NB4 (cell line): ENCODE measurements around the gene ENTPD1.

Source experiments
- DNase-seq: peaks from one replicate; pipeline ENCODE4 v3.0.0; 2010; ENCODE audit warnings: low read depth
- H3K4me3 ChIP-seq: one replicate; pipeline ENCODE4 v1.5.1; 2011; ENCODE audit warnings: mild to moderate bottlenecking, low read depth, low read length, moderate library complexity
- CTCF ChIP-seq: IDR thresholded peaks from one replicate; pipeline ENCODE4 v1.5.1; 2012; ENCODE audit warnings: low read depth, low read length
- MYC ChIP-seq: IDR thresholded peaks from 2 replicates; pipeline ENCODE4 v1.6.1; 2011; ENCODE audit warnings: low read depth, low read length
- POLR2A ChIP-seq: IDR thresholded peaks from 2 replicates; pipeline ENCODE4 v1.6.1; 2011; ENCODE audit warnings: mild to moderate bottlenecking; ENCODE audit not compliant: insufficient read length; ENCODE audit errors: extremely low read depth
- TF ChIP-seq, protein P1 (sequence below): IDR thresholded peaks from 2 replicates; pipeline ENCODE4 v1.6.1; 2011; ENCODE audit warnings: low read depth, low read length

ENTPD1 gene

GRCh38 chr10:95748349-95748748 lies 7.6 kb upstream of the ENTPD1 start:
- no peak overlapping the region for H3K4me3 ChIP-seq
- DNase-seq = no peak
- no peak for TF ChIP-seq POLR2A

- TF ChIP-seq POLR2A (no peak), CTCF (no peak), MYC (no peak)
- TF ChIP-seq, protein P1, sequence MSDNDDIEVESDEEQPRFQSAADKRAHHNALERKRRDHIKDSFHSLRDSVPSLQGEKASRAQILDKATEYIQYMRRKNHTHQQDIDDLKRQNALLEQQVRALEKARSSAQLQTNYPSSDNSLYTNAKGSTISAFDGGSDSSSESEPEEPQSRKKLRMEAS = no peak
- peak overlapping the region; percentile 58 for H3K4me3 ChIP-seq
- DNase-seq = peak; percentile 64
These were observed 405 bp upstream of the ENTPD1 start for GRCh38 chr10:95755511-95756004.

DNA sequence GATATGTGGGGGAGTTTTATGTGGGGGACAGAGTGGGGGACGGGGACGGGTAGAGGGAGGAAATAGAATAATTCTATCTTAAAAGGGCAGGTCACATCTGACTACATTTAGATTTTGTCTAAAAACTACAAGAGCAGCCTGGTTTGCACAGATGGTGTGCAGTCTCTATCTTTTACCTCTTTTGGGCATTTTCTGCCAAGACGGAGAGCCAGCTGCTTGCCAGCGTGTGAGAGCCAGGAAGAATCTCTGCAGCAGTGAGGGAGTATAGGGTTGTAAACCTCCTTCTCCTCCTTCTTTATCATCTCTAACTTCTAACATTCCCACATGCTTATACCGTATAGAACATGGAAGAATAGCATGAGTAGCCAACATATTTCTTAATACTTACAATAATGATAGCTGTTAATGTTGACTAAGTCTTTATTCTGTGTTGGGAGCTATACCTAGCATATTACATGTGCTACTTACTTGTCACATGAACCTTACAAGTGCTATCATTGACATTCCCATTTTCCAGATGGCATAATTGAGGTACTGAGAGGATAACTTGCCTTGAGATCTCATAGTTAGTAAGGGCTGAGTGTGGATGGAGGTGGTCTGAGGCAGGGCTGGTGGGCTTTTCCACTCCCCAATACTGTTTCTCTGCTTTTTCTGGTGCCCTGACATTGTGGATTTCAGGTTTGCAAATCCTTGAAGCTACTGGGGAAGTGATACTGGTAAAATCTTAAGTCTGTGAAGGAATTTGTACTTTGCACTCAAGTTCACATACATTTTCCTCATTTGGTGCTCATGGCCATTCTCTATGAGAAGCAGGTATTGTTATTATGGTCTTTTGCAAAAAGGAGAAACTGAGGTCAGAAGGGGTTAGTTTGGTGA lies 1.1 kb downstream of the ENTPD1 start:
- H3K4me3 ChIP-seq = peak overlapping the region; percentile 58

GRCh38 chr10:95758351-95759025 lies 2.5 kb downstream of the ENTPD1 start:
- peak; percentile 64 for DNase-seq
- TF ChIP-seq, protein P1 = peak; percentile 97
- TF ChIP-seq MYC (peak; percentile 94), CTCF (no peak)
- no peak overlapping the region for H3K4me3 ChIP-seq

More for the DNA sequence above, 1.1 kb downstream of the ENTPD1 start:
- DNase-seq = peak; percentile 8
- TF ChIP-seq POLR2A = no peak
- TF ChIP-seq MYC = no peak
- no peak for TF ChIP-seq CTCF
- TF ChIP-seq, protein P1 = no peak

DNA sequence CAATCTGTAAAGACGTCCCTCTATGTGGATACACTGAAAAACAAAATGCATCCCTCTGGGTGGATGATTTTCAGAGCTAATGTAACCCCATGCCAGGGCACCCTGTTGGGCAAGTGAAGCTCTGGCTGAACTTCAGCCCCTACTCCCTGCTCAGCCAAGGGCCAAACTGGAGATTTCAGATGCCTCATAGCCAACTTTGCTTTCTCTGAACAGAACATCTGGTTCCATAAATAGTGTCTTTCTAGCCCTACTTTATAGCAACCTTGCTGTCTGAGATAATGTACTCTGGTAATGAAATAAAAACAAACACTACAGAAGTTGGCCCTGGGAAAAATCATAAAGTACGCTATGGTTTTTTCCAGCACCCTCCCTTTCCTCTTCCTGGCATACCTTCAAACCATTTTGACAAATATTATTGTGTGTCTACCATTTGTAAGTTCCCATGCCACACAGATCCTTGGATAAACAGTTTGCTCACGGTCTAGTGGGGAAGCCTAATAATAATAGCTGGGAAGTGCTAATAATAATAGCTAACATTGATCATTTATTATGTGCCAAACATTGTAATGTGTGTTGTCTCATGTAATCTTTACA lies 3.4 kb downstream of the ENTPD1 start:
- no peak for DNase-seq
- TF ChIP-seq, protein P1 = no peak
- TF ChIP-seq MYC (no peak), CTCF (no peak), POLR2A (no peak)
- H3K4me3 ChIP-seq = no peak overlapping the region
